Measurements from ENCODE around the gene SDK1.

SDK1 gene

DNA sequence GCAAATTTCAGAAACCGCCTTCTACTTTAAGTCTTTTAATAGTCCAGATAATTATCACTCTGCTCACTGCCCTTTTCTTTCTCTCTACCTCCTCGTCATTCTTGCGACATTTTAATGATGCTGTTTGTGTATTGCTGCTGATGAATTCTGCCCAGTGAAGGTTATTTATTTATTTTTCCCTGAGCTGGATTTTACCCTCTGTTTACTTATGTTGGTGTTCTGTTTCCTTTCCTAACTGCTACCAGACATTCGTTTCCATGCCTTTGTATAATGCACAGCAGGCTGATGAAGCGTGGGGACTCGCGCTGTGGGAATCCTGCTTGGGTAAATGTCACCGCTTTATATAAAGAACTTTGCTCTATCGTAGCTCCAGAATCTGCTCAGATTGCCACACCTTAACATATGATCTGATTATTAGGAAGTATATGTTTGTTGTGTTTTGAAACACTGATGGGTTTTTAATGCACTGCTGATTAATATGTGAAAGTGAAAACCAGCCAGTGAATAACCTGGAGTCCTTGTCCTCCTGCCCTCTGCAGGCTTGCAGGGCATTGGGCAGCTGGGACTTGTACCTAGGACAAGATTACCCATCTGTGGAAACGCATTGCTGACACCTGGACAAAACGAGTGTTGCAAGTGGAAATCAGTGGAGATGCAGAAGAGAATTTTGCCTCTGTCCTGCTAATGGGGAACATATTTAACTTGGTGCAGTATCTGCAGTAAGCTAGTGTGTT is 291.5 kb downstream of the SDK1 start:
- Histone ChIP-seq H3K9me3 (ENCODE audit: insufficient read depth, low read length, severe bottlenecking) (no peaks in the 10 kb centered on the region), H3K27me3 (ENCODE audit: insufficient read depth, low read length, poor library complexity) (peaks cover 5% of the 10 kb centered on the region), H3K9ac (ENCODE audit: low read depth, low read length) (no peak overlapping the region), H3K79me2 (ENCODE audit: insufficient read depth, low read length) (no peaks in the 10 kb centered on the region), H4K20me1 (ENCODE audit: insufficient read depth, low read length) (no peaks in the 10 kb centered on the region), H3K4me2 (ENCODE audit: insufficient read depth, low read length) (no peak overlapping the region), H3K4me1 (ENCODE audit: insufficient read depth, low read length) (no peaks in the 10 kb centered on the region), H2AFZ (ENCODE audit: low read depth, low read length) (no peak overlapping the region), H3K36me3 (ENCODE audit: insufficient read depth, low read length) (no peaks in the 10 kb centered on the region), H3K27ac (ENCODE audit: low read length) (no peak overlapping the region), H3K4me3 (ENCODE audit: low read depth in 1 of 2, low read length in 2 of 2) (no peak overlapping the region)
- no peak for DNase-seq
- TF ChIP-seq CTCF (IDR thresholded peaks at IDR 0.05; ENCODE audit: borderline replicate concordance, extremely low read depth, low read length, poor library complexity, severe bottlenecking) = no peak
- no peak for TF ChIP-seq EZH2 (IDR thresholded peaks at IDR 0.05; ENCODE audit: borderline replicate concordance, low read depth, low read length, severe bottlenecking)
- ATAC-seq (ENCODE audit: insufficient read depth, low read depth) = no peak

DNA sequence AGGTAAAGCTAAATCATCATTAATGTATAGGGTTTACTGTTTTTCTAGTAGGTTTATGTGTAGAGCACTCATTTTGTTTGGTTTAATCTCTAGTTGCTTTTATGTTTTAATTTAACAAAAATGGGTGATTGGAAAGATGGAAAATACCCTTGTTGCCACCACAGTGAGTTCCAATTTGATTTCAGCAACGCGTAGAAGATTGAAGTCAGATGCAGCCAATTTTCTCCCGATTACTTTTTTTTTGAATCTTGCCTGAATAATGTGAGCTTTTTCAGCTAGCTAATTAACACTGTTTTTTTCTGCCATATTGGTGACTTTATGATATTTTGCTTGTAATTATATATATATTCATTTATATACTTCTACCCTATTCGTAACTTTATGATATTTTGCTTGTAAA is 293.8 kb downstream of the SDK1 start:
- TF ChIP-seq CTCF (IDR thresholded peaks at IDR 0.05; ENCODE audit: borderline replicate concordance, extremely low read depth, low read length, poor library complexity, severe bottlenecking) = no peak
- TF ChIP-seq EZH2 (IDR thresholded peaks at IDR 0.05; ENCODE audit: borderline replicate concordance, low read depth, low read length, severe bottlenecking) = no peak
- Histone ChIP-seq H4K20me1 (ENCODE audit: insufficient read depth, low read length) (no peaks in the 10 kb centered on the region), H3K79me2 (ENCODE audit: insufficient read depth, low read length) (no peaks in the 10 kb centered on the region), H3K36me3 (ENCODE audit: insufficient read depth, low read length) (no peaks in the 10 kb centered on the region), H3K9me3 (ENCODE audit: insufficient read depth, low read length, severe bottlenecking) (no peaks in the 10 kb centered on the region), H3K27me3 (ENCODE audit: insufficient read depth, low read length, poor library complexity) (peaks cover 5% of the 10 kb centered on the region), H3K27ac (ENCODE audit: low read length) (no peak overlapping the region), H3K4me3 (ENCODE audit: low read depth in 1 of 2, low read length in 2 of 2) (no peak overlapping the region), H3K9ac (ENCODE audit: low read depth, low read length) (no peak overlapping the region), H3K4me2 (ENCODE audit: insufficient read depth, low read length) (no peak overlapping the region), H3K4me1 (ENCODE audit: insufficient read depth, low read length) (no peaks in the 10 kb centered on the region), H2AFZ (ENCODE audit: low read depth, low read length) (no peak overlapping the region)
- ATAC-seq (ENCODE audit: insufficient read depth, low read depth) (no peak), DNase-seq (no peak)

DNA sequence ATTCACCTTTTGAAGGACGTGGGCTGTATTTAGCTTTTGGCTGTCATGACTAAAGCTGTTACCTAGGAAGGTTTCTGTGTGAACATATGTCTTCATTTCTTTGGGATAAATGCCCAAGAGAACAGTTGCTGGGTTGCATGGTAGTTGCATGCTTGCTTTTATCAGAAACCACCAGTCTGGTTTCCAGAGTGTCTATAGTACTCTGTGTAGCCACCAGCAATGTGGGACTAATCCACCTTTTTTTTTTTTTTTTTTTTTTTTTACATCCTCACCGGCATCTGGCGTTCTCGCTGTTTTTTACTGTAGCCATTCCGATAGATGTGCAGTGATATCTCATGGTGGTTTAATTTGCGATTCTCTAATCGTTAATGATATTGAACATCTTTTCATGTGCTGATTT is 297.8 kb downstream of the SDK1 start:
- Histone ChIP-seq H3K9me3 (ENCODE audit: insufficient read depth, low read length, severe bottlenecking) (no peaks in the 10 kb centered on the region), H3K4me2 (ENCODE audit: insufficient read depth, low read length) (no peak overlapping the region), H3K27me3 (ENCODE audit: insufficient read depth, low read length, poor library complexity) (no peaks in the 10 kb centered on the region), H3K27ac (ENCODE audit: low read length) (no peak overlapping the region), H3K36me3 (ENCODE audit: insufficient read depth, low read length) (no peaks in the 10 kb centered on the region), H3K9ac (ENCODE audit: low read depth, low read length) (no peak overlapping the region), H3K79me2 (ENCODE audit: insufficient read depth, low read length) (no peaks in the 10 kb centered on the region), H4K20me1 (ENCODE audit: insufficient read depth, low read length) (no peaks in the 10 kb centered on the region), H3K4me1 (ENCODE audit: insufficient read depth, low read length) (no peaks in the 10 kb centered on the region), H2AFZ (ENCODE audit: low read depth, low read length) (no peak overlapping the region), H3K4me3 (ENCODE audit: low read depth in 1 of 2, low read length in 2 of 2) (no peak overlapping the region)
- ATAC-seq (ENCODE audit: insufficient read depth, low read depth) = no peak
- no peak for DNase-seq
- TF ChIP-seq CTCF (IDR thresholded peaks at IDR 0.05; ENCODE audit: borderline replicate concordance, extremely low read depth, low read length, poor library complexity, severe bottlenecking) (no peak), EZH2 (IDR thresholded peaks at IDR 0.05; ENCODE audit: borderline replicate concordance, low read depth, low read length, severe bottlenecking) (no peak)
